Fibroblast of gingiva (primary cell): Measurements from ENCODE around the gene RNF11.
"Not testable (repeated sequence)": the region's sequence is repeated elsewhere in the genome, so short reads cannot be mapped to it uniquely, and the experiment has no call there.

Source experiments
- DNase-seq: peaks from one replicate; pipeline ENCODE4 v3.0.0-alpha.2; 2011; ENCODE audit warnings: low read depth

RNF11 gene

DNA sequence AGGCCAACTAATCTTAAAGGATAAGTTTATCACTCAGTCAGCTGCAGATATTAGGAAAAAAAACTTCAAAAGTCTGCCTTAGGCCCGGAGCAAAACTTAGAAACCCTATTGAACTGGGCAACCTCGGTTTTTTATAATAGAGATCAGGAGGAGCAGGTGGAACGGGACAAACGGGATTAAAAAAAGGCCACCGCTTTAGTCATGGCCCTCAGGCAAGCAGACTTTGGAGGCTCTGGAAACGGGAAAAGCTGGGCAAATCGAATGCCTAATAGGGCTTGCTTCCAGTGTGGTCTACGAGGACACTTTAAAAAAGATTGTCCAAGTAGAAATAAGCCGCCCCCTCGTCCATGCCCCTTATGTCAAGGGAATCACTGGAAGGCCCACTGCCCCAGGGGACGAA is 7.6 kb upstream of the RNF11 start:
- DNase-seq: not testable (repeated sequence)

DNA sequence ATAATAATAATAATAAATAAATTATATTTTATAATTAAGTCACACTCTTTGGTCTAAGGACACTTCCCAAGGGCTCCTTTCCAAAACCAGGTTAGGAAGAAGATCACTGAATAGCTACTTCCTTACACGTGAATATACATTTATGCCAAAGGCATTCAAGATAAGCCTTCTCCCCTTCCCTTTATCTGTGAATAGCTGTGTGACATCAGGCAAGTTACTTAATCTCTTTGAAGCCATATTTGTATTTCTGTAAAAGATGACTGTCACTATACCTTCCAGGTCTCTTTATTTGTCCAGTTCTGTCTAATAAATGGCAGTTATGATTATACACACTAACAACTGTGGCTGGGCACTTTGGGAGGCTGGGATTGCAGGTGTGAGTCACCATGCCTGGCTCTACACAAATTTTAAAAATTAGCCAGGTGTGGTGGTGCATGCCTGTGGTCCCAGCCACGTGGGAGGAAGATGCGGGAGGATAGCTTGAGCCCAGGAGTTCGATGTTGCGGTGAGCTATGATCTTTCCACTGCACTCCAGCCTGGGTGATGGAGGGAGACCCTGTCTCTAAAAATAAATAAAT is 5.5 kb upstream of the RNF11 start:
- DNase-seq: no peak

DNA sequence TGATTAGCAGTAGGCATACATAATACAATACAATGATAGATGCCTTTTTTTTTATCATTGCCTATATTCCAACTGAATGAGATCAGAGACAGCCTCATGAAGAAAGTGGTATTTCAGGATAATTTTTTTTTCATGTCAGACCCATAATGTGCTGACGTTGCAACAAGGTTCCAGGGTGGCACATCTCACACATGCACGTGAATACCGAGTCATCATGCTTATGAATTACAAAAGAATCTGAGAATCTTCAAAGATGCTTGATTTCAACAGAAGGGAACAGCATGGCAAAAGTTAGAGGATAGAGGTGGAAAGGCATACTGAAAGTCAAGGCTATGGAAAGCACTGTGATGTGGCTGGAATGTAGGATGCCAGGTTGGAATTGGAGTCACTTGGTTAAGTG is 5.0 kb upstream of the RNF11 start:
- peak; percentile 13 for DNase-seq

DNA sequence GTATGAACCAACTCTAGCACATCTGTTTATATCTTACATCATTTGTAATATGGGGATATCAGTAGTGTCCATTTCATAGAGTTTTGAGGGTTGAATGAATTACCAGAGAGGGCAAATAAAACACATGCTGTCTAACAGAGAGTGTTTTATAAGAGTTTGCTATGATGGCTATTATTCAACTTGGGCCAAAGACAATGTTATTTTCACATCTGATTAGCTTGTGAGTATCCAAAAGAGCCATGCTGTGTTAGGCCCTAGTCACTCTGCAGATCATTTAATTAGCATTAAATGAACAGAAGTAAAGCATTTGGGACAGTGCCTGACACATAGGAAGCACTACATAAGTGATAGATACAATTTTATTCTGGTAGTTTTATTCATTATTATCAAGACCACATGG is 4.2 kb upstream of the RNF11 start:
- no peak for DNase-seq

DNA sequence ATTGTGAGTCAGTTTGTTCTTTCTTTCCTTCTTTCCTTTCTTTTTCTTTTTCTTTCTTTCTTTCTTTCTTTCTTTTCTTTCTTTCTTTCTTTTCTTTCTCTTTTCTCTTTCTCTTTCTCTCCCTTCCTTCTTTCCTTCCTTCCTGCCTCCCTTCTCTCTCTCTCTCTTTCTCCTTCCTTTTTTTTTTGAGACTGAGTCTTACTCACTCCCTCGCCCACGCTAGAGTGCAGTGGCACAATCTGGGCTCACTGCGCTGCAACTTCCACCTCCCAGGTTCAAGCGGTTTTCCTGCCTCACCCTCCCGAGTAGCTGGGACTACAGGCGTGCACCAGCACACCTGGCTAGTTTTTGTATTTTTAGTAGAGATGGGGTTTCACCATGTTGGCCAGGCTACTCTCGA is 1.8 kb upstream of the RNF11 start:
- DNase-seq: not testable (repeated sequence)

DNA sequence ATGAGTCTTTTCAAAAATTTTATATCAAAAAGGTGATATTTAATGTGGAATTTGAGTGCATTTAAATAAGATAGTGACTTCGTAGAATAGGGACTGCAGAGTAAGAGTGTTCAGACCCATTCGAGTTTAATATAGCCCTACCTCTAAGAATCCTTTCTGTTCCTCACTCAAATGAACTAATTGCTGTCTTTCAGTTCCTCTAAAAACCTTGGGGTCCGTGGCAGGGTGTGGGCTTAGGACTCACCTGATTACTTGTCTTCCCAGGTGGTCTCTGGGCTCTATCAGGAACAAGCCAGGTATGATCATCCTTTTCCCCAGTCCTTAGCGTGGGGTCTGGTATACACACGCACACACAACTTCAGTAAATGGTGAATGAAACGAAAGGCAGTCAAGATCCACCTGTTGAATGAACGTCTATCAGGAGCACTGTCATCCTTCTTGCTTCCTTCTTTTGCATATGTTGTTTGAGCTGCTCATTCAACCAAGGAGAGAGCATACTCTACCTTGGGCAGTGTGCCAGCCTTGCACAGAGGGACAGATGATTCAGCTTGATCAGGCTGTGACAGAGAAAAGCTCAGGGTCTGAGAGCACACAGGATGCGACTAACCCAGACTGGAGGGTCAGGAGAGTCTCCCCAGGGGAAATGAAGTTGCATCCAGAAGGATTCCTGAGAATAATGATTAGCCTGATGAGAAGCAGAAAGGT is 1.2 kb upstream of the RNF11 start:
- DNase-seq: no peak

DNA sequence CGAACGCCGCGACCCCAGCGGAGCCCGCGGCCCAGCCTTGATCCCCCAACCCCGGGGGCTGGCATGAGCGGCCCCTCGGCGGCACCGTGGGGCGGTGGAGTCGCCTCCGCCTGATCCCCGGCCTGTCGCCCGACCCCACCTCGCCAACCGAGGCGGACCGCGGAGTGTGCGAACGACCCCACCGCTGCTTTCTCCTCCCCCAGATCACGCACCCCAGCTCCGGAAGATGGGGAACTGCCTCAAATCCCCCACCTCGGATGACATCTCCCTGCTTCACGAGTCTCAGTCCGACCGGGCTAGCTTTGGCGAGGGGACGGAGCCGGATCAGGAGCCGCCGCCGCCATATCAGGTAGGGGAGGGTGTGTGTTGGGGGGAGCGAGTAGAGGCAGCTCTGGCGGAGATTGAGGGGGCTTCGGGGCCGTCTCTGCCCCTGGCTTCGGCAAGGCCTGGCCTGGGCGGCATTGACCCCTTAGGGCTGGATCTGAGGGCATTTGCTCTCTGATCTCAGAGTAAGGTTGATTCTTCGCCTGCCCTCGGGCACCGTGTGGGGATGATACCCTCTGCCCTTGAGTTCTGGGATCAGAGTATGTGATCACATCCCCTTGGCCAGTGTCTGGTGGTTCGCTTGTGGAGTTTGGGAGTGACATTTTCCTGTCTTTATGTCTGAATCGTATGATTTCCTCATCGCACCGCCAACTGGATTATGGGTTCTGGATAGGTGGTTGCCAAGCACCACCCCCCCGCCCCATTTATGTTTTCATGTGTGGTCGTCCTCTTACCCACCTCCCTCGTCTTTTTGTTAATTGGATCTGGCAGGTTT is 668 bp downstream of the RNF11 start:
- DNase-seq: peak; percentile 59

DNA sequence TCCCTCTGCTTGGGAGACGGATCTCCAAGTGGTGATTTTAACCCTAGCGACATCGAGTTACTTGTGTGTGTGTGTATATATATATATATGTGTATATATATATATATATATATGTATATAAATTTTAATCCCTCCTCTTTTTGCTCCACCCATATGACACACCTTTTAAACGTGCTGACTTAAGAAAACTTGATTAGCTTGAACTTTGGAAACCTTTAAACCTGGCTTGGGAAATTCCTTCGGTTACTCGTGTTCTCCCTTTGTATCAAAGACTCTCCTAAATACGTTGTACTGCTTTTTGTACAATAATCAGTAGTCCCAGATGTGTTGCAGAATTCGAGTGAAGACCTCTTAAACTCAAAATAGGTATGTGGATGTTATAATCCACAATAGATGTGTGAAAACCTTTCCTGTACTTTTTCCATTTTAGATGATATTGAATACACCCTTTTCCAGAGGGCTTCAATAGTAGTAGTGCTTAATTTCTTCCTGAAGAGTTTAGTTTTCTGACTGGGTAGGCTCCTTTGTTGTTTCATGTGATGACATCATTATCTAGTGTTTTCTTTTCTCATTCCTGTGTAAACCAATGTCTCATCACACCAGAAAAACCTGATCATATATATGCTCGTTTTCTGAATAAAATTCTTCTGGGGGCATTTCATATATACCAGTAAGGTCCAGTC is 1.4 kb downstream of the RNF11 start:
- DNase-seq: peak; percentile 12

DNA sequence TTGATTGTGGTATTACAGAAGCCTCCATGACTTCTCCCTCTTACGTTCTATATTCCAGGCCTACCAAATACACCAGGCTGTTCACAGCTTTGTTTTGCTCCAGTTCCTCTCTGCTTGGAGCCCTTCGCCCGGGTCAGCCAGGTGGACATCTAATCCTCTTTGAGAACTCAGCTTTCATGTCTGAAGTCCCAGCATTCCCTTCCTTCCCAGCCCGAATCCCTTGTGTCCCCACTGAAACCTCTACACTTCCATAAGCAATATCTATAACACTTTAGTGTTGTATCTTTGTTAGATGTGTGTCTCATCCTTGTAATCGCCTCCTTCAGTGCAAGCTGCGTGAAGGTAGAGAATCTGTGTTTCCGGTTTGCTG is 1.9 kb downstream of the RNF11 start:
- no peak for DNase-seq

DNA sequence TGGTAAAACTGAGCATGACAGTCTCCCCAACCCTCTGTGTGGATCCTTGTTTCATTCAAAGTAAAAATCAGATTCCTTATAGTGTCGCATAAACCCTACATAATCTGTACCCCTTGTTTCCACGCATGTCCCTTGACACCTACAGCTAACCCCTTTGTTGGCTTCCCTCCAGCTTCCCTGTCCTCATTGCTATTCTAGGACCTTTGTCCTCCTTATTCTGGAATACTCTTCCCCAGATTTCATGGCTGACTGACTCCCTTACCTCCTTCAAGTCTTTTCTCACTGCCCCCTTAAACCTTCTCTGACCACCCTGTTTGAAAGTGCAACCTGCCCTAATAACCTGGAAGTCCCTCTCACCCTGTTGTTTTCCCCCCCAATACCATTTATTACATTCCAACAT is 4.0 kb downstream of the RNF11 start:
- no peak for DNase-seq

DNA sequence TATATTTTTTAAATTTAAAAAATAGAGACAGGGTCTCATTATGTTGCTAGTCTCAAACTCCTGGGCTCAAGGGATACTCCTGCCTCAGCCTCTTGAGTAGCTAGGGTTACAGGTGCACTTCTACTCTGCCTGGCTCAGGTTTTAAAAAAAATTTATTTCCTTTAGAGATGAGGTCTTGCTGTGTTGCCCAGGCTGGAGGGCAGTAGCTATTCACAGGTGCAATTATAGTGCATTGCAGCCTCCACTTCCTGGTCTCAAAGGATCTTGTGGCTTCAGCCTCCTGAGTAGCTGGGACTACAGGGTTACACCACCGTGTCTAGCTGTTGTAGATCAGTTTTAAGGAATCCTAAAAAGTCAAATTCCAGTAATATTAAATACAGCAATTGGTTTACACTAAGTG is 5.0 kb downstream of the RNF11 start:
- DNase-seq: no peak

DNA sequence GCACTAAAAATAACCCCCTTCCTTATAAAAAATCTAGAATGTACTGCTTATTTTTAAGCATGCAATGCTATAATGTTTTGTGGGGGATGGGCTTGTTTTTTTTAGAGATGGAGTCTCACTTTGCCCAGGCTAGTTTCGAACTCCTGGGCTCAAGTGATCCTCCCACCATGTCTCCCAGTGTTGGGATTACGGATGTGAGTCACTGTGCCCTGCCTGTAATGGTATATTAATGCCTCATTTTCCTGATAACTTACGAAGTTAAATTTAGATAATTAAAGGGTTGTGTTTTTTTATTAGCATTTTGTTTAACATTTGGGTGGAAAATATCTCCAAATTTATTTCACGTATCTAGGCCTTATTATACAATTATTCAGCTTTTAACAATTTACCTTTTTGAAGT is 6.5 kb downstream of the RNF11 start:
- no peak for DNase-seq

DNA sequence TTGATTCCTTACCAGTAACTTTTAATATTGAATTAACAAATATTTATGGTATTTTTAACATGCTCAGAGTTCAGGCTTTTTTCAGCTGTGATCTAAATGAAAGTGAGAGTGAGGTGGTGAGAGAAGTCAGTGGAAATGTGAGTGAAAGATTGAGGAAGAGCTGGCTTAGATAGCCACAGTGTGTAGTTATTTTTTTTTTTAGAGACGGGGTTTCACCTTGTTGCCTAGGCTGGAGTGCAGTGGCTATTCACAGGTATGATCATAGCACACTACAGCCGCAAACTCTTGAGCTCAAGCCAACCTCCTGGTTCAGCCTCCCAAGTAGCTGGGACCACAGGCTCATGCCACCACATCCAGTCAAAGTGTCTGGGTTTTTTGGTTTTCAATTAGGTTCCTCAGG is 10.9 kb downstream of the RNF11 start:
- no peak for DNase-seq

DNA sequence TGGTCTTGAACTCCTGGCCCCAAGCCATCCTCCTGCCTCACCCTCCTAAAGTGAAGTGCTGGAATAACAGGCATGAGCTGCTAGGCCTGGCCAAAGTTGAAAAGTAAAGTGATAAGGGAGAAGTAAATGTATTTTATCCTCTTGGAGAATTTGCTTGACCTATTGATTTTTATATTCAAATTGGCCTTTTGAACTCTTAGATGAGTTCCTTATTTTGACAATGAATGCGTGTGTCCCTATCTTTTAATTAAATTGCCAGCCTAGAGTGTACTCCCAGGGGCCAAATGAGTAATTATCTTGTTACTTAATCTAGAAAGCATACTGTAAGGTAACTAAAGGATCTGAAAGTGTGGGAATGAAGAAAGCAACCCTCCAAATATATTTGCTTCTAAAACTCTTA is 11.4 kb downstream of the RNF11 start:
- DNase-seq: no peak

DNA sequence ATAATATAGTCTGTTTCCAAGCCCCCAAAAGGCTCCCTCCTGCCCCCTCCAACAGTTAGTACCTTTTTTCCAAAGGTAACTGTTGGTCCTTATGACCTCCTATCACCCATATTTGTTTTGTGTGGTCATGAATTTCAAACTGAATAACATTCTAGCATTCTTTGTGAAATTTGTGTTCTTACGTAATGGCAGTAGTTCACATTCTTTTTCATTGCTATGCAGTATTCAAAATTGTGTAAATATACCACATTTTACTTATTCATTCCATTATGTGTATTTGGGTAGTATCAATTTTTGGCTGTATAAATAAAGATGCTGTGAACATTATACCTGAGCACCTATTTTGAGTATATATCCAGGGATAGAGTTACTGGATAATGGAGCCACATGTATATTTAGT is 13.4 kb downstream of the RNF11 start:
- DNase-seq: no peak

DNA sequence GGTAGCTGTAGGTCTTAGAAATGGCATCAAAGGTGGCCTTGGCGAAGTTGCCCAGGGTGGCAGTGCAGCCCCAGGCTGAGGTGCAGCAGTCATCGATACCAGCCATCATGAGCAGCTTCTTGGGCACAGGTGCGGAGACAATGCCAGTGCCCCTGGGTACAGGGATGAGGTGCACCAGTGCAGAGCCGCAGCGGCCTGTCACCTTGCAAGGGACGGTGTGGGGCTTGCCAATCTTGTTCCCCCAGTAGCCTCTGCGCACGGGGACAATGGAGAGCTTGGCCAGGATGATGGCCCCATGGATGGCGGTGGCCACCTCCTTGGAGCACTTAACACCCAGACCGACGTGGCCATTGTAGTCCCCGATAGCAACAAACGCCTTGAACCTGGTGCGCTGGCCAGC is 14.7 kb downstream of the RNF11 start:
- DNase-seq: not testable (repeated sequence)

DNA sequence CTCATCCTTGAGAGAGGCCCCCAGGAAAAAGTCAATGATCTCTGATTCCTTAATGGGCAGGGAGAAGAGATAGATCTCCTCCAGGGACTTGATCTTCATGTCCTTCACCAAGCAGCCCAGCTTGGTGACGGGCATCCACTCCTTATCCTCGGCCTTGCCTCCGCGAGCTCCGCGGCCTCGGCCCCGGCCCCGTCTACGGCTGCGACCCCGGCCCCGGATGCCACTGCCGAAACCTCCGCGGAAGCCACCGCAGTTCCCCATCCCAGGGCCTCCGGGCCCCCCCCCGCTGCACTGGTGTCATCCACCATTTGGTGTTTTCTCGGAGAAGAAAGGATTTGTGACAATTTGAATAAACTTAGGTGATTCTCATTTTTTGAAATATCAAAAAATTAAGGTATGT is 15.1 kb downstream of the RNF11 start:
- not testable (repeated sequence) for DNase-seq

DNA sequence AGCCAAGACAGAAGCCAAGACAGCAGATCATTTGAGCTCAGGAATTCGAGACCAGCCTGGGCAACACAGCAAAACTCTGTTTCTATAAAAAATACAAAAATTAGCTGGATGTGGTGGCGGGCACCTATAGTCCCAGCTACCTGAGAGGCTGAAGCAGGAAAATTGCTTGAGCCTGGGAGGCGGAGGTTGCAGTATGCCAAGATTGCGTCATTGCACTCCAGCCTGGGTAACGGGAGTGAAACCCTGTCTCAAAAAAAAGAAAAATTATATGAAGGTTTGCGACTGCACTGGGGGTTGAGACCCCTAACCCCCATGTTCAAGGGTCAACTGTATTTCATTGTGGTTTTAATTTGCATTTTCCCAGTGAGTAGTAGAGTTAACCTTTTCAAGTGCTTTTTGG is 16.3 kb downstream of the RNF11 start:
- no peak for DNase-seq

DNA sequence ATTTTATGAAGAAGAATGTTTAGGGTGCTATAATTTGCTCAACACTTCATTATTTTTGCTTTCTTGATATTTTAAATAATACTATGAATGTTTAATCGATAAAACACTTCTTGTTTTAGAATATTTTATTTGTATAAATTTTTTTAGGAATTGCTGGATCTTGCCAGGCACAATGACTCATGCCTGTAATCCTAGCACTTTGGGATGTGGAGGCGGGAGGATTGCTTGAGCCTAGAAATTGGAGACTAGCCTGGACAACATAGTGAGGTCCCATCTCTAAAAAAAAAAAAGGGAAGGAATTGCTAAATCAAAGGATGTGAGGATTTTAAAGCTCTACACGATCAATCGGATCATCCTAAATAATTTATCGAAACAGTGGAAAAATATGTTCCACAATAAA is 17.6 kb downstream of the RNF11 start:
- peak; percentile 17 for DNase-seq

DNA sequence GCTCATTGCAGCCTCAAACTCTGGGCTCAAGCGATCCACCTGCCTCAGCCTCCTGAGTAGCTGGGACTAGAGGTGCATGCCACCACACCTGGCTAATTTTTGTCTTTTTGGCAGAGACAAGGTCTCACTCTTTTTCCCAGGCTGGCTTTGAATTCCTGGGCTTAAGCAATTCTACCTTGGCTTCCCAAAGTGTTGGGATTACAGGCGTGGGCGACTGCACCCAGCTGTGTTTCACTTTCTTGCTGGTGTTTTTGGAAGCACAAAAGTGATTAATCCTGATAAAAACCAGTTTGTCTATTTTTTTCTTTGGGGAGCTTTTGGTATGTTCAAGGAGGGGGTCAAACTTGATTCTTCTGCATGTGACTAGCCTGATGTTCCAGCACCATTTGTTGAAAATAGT is 19.3 kb downstream of the RNF11 start:
- no peak for DNase-seq

DNA sequence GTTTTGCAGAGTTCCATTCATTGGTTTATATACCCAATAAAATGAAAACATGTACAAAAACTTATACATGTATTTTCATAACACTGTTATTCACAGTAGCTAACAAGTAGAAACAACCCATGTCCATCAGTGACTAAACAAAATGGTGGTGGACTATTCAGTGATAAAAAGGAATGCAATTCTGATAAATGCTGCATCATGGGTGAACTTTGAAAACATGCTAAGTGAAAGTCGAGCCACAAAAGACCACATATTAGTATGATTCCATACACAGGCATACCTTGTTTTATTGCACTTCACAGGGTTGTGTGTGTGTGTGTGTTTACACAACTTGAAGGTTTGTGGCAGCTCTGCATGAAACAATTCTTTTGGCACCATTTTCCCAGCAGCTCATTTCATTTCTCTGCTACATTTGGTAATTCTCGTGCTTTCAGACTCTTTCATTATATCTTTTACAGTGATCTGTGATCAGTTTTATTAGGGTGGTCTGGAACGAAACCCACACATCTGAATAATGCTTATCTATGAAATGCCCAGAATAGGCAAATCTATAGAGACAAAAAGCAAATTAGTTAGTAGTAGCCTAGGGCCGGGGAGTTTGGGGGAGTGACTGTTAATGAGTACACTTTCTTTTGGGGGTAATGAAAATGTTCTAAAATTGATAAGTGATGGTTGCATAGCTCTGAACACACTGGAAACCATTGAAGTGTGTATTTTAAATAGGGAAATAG is 27.2 kb downstream of the RNF11 start:
- no peak for DNase-seq

DNA sequence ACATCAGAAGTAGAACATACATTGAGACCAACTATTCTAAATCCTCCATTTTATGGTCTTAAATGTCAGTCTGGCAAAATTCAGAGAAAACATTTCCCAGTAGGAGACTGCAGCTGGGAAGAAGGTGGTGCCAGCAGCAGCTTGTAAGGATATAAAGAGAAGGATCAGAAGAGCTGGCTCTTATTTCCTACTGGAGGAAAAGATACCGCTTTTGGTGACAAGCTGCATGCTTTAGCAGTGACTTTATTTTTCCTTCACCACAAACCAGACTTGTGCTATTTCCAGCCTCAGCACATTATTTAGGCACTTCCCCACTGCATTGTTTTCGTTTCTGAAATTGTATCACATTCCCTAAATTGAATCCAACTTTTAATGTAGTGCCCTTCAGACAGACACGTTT is 28.4 kb downstream of the RNF11 start:
- peak; percentile 91 for DNase-seq
